Measurements from ENCODE around the gene TLE1. TPM values are rescaled to one million over a fixed set of nuclear protein-coding genes. Genes with fewer than 3 reads are reported as not detected.

The TLE1 gene
- total RNA-seq, 3 donors from 2014 or later = 42.9 to 51.8 (median 47.3) TPM

DNA sequence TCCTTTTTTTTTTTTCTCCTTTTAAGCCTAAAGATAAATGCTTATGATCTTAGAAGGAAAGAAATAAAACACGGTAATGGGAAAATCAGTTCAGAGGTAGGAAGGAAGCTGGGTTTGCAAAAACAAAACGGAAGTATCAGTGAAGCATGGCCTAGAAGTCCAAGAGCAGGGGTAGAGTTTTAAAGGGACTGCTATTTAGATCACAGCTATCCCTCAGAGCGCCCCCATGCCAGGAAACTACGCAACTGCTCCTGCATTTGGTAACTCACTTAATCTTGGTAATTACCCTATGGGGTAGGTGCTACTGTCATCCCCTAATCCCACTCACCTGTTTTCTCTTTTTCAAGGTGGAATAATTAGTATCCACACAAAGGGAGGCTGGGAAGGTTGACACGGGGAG lies 16.0 kb downstream of the TLE1 start:
- no peaks in the 10 kb centered on the region for H3K9me3 ChIP-seq
- peaks cover 18% of the 10 kb centered on the region for H3K4me1 ChIP-seq (ENCODE audit: low read depth)
- TF ChIP-seq, protein P1, sequence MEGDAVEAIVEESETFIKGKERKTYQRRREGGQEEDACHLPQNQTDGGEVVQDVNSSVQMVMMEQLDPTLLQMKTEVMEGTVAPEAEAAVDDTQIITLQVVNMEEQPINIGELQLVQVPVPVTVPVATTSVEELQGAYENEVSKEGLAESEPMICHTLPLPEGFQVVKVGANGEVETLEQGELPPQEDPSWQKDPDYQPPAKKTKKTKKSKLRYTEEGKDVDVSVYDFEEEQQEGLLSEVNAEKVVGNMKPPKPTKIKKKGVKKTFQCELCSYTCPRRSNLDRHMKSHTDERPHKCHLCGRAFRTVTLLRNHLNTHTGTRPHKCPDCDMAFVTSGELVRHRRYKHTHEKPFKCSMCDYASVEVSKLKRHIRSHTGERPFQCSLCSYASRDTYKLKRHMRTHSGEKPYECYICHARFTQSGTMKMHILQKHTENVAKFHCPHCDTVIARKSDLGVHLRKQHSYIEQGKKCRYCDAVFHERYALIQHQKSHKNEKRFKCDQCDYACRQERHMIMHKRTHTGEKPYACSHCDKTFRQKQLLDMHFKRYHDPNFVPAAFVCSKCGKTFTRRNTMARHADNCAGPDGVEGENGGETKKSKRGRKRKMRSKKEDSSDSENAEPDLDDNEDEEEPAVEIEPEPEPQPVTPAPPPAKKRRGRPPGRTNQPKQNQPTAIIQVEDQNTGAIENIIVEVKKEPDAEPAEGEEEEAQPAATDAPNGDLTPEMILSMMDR (IDR thresholded peaks at IDR 0.05) = no peak
- ATAC-seq (no peak), DNase-seq (no peak)
- H3K4me3 ChIP-seq = no peak overlapping the region
- intact Hi-C loops (cut with DNase I, micrococcal nuclease) = no loop called here
- H3K36me3 ChIP-seq (ENCODE audit: low read depth) = no peaks in the 10 kb centered on the region

DNA sequence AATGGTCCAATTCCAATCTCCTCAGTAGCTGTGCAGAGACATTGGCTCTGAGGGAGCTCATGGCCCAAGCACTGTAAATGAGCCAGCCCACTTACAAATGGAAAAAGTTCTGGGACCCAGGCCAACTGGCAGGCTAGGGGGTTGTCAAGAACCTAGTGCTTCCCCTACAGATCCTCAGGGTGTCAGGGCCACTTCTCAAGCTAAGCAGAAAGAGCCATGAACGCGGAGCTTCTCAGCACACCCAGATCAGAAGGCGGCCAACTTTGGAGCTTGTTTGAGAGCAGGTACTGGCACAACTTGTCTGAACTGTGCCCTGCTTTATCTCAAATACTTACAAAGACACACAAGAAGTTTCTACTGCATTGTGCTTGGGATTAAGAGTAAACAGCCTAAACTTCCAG lies 17.5 kb downstream of the TLE1 start:
- ATAC-seq = peak; percentile 47
- peaks cover 16% of the 10 kb centered on the region for H3K4me1 ChIP-seq (ENCODE audit: low read depth)

DNA sequence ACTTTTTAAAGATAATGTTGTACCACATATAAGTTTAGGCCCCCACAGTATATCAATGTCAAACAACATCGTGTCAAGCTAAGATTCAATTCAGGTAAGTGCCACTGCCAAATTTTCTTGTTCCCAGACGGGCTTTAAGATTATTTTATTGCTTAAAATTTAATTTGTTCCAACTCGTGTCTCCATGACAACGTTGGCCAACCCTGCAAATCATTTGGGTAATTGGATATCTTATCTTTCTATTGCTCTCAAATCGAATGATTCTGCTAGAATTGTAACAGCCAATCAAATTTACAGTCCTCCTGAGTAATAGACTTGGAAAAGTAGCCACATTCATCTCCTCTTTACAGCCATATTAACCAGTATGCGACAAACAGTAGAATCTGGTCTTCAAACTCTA lies 19.5 kb downstream of the TLE1 start:
- intact Hi-C loops (cut with DNase I, micrococcal nuclease) = no loop called here
- ATAC-seq = no peak

More for the DNA sequence above, 17.5 kb downstream of the TLE1 start:
- Histone ChIP-seq H3K9me3 (no peaks in the 10 kb centered on the region), H3K36me3 (ENCODE audit: low read depth) (no peaks in the 10 kb centered on the region), H3K4me3 (no peak overlapping the region)
- DNase-seq = peak; percentile 59 to 62 (median 60)
- TF ChIP-seq, protein P1 (IDR thresholded peaks at IDR 0.05) = no peak
- intact Hi-C loops (cut with DNase I, micrococcal nuclease) = no loop called here

DNA sequence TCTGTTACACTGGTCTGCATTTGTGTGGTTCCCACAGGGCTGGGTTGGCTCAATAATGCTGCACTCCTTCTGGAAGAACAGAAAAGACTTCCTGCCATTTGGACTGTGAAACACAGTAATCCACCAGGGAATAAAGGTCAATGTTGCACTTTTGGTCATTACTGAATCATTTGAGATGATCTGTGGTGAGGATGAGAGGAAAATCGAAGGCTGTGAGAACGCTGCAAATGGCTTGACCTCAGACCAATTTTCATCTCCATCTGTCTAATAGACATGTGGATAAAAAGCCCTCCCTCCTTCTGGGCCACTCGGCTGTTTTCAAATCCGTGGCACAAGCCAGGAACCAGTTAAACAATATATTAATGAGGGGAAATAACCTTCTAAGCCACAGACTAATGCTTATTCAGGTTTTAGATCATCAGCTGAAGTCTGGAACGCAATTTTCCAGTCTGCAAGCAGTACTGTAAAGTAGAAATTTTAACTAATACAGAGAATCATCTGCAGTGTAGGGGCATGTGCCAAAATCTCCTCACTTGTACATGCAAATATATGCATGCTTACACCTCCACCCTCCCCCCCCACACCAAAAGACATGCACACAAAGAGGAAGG lies 20.2 kb downstream of the TLE1 start:
- peaks cover 18% of the 10 kb centered on the region for H3K4me1 ChIP-seq (ENCODE audit: low read depth)
- TF ChIP-seq, protein P1 (IDR thresholded peaks at IDR 0.05) = no peak
- H3K36me3 ChIP-seq (ENCODE audit: low read depth) = no peaks in the 10 kb centered on the region
- no peak overlapping the region for H3K4me3 ChIP-seq
- DNase-seq = no peak
- H3K9me3 ChIP-seq = no peaks in the 10 kb centered on the region
- ATAC-seq = peak; percentile 44
- intact Hi-C loops (cut with DNase I, micrococcal nuclease) = no loop called here

More for the DNA sequence above, 19.5 kb downstream of the TLE1 start:
- TF ChIP-seq, protein P1 (IDR thresholded peaks at IDR 0.05) = no peak
- no peaks in the 10 kb centered on the region for H3K36me3 ChIP-seq (ENCODE audit: low read depth)
- H3K4me3 ChIP-seq = no peak overlapping the region
- no peak for DNase-seq
- H3K4me1 ChIP-seq (ENCODE audit: low read depth) = peaks cover 17% of the 10 kb centered on the region
- H3K9me3 ChIP-seq = no peaks in the 10 kb centered on the region

DNA sequence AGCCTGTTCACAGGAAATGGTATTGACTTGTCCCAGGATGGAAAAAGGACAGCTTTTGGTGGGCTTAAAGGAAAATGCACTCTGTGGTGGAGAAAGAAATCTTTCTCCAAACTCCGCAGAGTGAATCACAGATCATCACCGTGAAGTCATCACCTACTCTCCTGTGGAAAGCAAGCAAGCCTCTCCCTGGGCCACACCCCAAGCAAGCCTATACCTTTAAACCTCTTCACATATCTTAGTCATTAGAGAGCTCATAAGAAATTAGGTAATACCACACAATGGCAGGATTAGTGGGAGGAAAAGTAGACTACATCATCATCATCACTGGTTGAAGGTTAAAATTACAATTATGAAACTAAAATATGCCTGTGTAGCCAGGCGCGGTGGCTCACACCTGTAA lies 23.2 kb downstream of the TLE1 start:
- ATAC-seq = peak; percentile 55
- TF ChIP-seq, protein P1 (IDR thresholded peaks at IDR 0.05) = no peak

More for the DNA sequence above, 23.2 kb downstream of the TLE1 start:
- DNase-seq = no peak
- Histone ChIP-seq H3K36me3 (ENCODE audit: low read depth) (no peaks in the 10 kb centered on the region), H3K9me3 (no peaks in the 10 kb centered on the region), H3K4me3 (no peak overlapping the region), H3K4me1 (ENCODE audit: low read depth) (peaks cover 22% of the 10 kb centered on the region)
- intact Hi-C loops (cut with DNase I, micrococcal nuclease) = no loop called here
